ENCODE measurements around the gene ZSWIM4.

DNA sequence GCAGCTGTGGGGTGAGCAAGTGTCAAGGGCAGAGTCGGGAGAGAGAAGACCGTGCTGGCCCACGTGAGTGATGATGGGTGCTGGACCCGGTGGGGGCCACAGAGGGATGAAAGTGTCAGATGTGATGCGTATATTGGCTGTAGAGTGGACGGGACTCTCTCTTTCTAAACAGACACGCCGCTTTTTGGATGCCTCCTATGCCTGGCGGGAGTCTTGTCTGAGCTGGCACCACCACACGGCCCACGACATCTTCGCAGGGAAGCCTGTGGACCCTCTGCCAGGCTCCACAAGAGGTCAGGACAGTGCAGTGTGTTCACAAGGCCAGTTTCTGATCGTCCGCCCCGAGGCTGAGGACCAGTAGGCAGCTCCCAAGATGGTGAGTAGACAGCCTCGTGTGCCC, 43.8 kb upstream of the ZSWIM4 start:
- TF ChIP-seq, protein P1, sequence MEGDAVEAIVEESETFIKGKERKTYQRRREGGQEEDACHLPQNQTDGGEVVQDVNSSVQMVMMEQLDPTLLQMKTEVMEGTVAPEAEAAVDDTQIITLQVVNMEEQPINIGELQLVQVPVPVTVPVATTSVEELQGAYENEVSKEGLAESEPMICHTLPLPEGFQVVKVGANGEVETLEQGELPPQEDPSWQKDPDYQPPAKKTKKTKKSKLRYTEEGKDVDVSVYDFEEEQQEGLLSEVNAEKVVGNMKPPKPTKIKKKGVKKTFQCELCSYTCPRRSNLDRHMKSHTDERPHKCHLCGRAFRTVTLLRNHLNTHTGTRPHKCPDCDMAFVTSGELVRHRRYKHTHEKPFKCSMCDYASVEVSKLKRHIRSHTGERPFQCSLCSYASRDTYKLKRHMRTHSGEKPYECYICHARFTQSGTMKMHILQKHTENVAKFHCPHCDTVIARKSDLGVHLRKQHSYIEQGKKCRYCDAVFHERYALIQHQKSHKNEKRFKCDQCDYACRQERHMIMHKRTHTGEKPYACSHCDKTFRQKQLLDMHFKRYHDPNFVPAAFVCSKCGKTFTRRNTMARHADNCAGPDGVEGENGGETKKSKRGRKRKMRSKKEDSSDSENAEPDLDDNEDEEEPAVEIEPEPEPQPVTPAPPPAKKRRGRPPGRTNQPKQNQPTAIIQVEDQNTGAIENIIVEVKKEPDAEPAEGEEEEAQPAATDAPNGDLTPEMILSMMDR (conservative IDR thresholded peaks at IDR 0.05; ENCODE audit: low read depth in 2 of 2), result no peak
- TF ChIP-seq EZH2phosphoT487 (IDR thresholded peaks at IDR 0.05; ENCODE audit: unreplicated experiment) (no peak), JUNB (IDR thresholded peaks at IDR 0.05; ENCODE audit: unreplicated experiment) (no peak)

Data from GM23338 (cell line).